ENCODE data around the gene IL6. TPM values are rescaled to one million over a fixed set of nuclear protein-coding genes. Genes with fewer than 3 reads are reported as not detected.

Gene IL6
- total and polyA plus RNA-seq, 9 of the 15 experiments (the other 6 are each of a cell fraction or from before 2014, with no cell fraction given), result 0.76 to 2.9 (median 1.5) TPM

GRCh38 chr7:22694597-22695207 is 32.3 kb upstream of the IL6 start (continued):
- TF ChIP-seq PTTG1 (tag; IDR thresholded peaks at IDR 0.05; ENCODE audit: low read depth) (0 out of 2 replicates have a peak, but pooled peaks have one; percentile 7), NFIC (IDR thresholded peaks at IDR 0.05) (no peak), ZBTB34 (CRISPR knock-in tag; IDR thresholded peaks at IDR 0.05) (no peak), ARNT (IDR thresholded peaks at IDR 0.05) (0 out of 4 replicates have a peak, but pooled peaks of 1 of the 2 experiments have one; percentile 10), MXD1 (CRISPR knock-in tag; IDR thresholded peaks at IDR 0.05; ENCODE audit: borderline replicate concordance, poor library complexity, severe bottlenecking) (no peak), NELFE (IDR thresholded peaks at IDR 0.05; ENCODE audit: insufficient read depth, insufficient read length) (no peak), FOXA3 (CRISPR knock-in tag; conservative IDR thresholded peaks at IDR 0.05 in 1 of 2, IDR thresholded peaks at IDR 0.05 in 1 of 2) (0 out of 4 replicates have a peak, but pooled peaks of 1 of the 2 experiments have one; percentile 10), NR4A1 (CRISPR knock-in tag; IDR thresholded peaks at IDR 0.05) (no peak), NR4A1 (tag; IDR thresholded peaks at IDR 0.05) (no peak), NFRKB (IDR thresholded peaks at IDR 0.05; ENCODE audit: low read depth) (no peak), CEBPG (CRISPR knock-in tag; IDR thresholded peaks at IDR 0.05) (no peak), CEBPG (tag; conservative IDR thresholded peaks at IDR 0.05 in 1 of 2, IDR thresholded peaks at IDR 0.05 in 1 of 2) (peak in 1 of 2 experiments; percentile 26; a peak in 1 of 4 replicates), ZNF644 (tag; IDR thresholded peaks at IDR 0.05; ENCODE audit: low read depth) (0 out of 2 replicates have a peak, but pooled peaks have one; percentile 35)
